ENCODE results near the gene RAB9B. TPM values are rescaled to one million over a fixed set of nuclear protein-coding genes. Genes with fewer than 3 reads are reported as not detected.

RAB9B gene
- polyA plus RNA-seq, 1 donor (not counting 4 experiments of a cell fraction or from before 2014, with no cell fraction given): 0.28 TPM

GRCh38 chrX:103782640-103783039, 49.4 kb downstream of the RAB9B start:
- H3K4me2 ChIP-seq (ENCODE audit: control insufficient read depth, extremely low read depth, insufficient read depth, low read depth, low read length): no peak overlapping the region
- H3K79me2 ChIP-seq (ENCODE audit: control insufficient read depth, insufficient read depth, low read length): no peaks in the 10 kb centered on the region
- TF ChIP-seq EZH2 (IDR thresholded peaks at IDR 0.05; ENCODE audit: low read length) (no peak), CTCF (optimal IDR thresholded peaks at IDR 0.05 in 1 of 3, IDR thresholded peaks at IDR 0.05 in 1 of 3, conservative IDR thresholded peaks at IDR 0.05 in 1 of 3; ENCODE audit: extremely low read depth in 1 of 3, insufficient read depth in 2 of 3, low read length in 3 of 3) (no peak)
- no peak overlapping the region for H2AFZ ChIP-seq (ENCODE audit: control insufficient read depth, low read length)
- no peak overlapping the region for H3K27ac ChIP-seq (ENCODE audit: control insufficient read depth, insufficient read depth, low read length)
- H4K20me1 ChIP-seq (ENCODE audit: control insufficient read depth, extremely low read depth, insufficient read depth, low read length): no peaks in the 10 kb centered on the region
- no peaks in the 10 kb centered on the region for H3K9me3 ChIP-seq (ENCODE audit: control insufficient read depth, low read depth, low read length)
- H3K36me3 ChIP-seq (ENCODE audit: control insufficient read depth in 2 of 2, extremely low read depth in 1 of 2, insufficient read depth in 2 of 2, low read length in 2 of 2): no peaks in the 10 kb centered on the region
- peaks cover 12% of the 10 kb centered on the region for H3K27me3 ChIP-seq (ENCODE audit: control insufficient read depth, extremely low read depth, insufficient read depth, low read length)
- no peaks in the 10 kb centered on the region for H3K4me1 ChIP-seq (ENCODE audit: control insufficient read depth, extremely low read depth, insufficient read depth, low read length)
- no peak for DNase-seq (ENCODE audit: low read depth, low spot score)
- H3K9ac ChIP-seq (ENCODE audit: control insufficient read depth, extremely low read depth, insufficient read depth, low read length): no peak overlapping the region
- H3K4me3 ChIP-seq (ENCODE audit: control insufficient read depth in 2 of 3, extremely low read depth in 1 of 3, insufficient read depth in 2 of 3, low read depth in 1 of 3, low read length in 3 of 3): no peak overlapping the region
- FAIRE-seq: no peak
- no peaks in the 10 kb centered on the region for H3K9me1 ChIP-seq (ENCODE audit: control insufficient read depth, extremely low read depth, insufficient read depth, low read length)
- dilution Hi-C loops (cut with MboI; ENCODE audit: extremely low pct_ligation_motif_present, low sequenced_read_pairs): no loop called here

DNA sequence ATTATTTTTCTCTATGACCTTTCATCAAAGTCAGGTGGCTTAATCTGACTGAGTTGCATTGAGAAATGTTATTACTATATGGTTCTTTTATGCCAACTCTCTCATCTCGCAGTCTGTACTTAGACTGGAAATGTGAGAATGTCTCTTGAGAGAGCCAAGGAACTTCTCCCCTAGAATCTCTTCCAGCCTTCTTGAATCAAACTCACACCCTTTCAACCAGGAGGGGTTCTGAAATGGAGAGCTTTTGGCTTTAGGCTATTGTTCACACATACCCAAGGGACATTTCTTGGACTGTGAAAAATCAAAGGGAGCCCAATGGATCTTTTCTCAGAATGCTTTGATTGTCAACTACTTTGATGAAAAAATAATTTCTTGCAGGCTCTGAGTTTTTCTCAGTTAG, 50.4 kb downstream of the RAB9B start:
- Histone ChIP-seq H2AFZ (ENCODE audit: control insufficient read depth, low read length) (no peak overlapping the region), H3K4me2 (ENCODE audit: control insufficient read depth, extremely low read depth, insufficient read depth, low read depth, low read length) (no peak overlapping the region), H3K4me3 (ENCODE audit: control insufficient read depth in 2 of 3, extremely low read depth in 1 of 3, insufficient read depth in 2 of 3, low read depth in 1 of 3, low read length in 3 of 3) (no peak overlapping the region), H3K27me3 (ENCODE audit: control insufficient read depth, extremely low read depth, insufficient read depth, low read length) (peaks cover 12% of the 10 kb centered on the region), H3K4me1 (ENCODE audit: control insufficient read depth, extremely low read depth, insufficient read depth, low read length) (no peaks in the 10 kb centered on the region), H3K79me2 (ENCODE audit: control insufficient read depth, insufficient read depth, low read length) (no peaks in the 10 kb centered on the region), H3K9ac (ENCODE audit: control insufficient read depth, extremely low read depth, insufficient read depth, low read length) (no peak overlapping the region), H4K20me1 (ENCODE audit: control insufficient read depth, extremely low read depth, insufficient read depth, low read length) (no peaks in the 10 kb centered on the region), H3K36me3 (ENCODE audit: control insufficient read depth in 2 of 2, extremely low read depth in 1 of 2, insufficient read depth in 2 of 2, low read length in 2 of 2) (no peaks in the 10 kb centered on the region), H3K9me1 (ENCODE audit: control insufficient read depth, extremely low read depth, insufficient read depth, low read length) (no peaks in the 10 kb centered on the region), H3K27ac (ENCODE audit: control insufficient read depth, insufficient read depth, low read length) (no peak overlapping the region), H3K9me3 (ENCODE audit: control insufficient read depth, low read depth, low read length) (no peaks in the 10 kb centered on the region)
- FAIRE-seq: no peak
- no peak for DNase-seq (ENCODE audit: low read depth, low spot score)
- dilution Hi-C loops (cut with MboI; ENCODE audit: extremely low pct_ligation_motif_present, low sequenced_read_pairs): no loop called here
- TF ChIP-seq CTCF (optimal IDR thresholded peaks at IDR 0.05 in 1 of 3, IDR thresholded peaks at IDR 0.05 in 1 of 3, conservative IDR thresholded peaks at IDR 0.05 in 1 of 3; ENCODE audit: extremely low read depth in 1 of 3, insufficient read depth in 2 of 3, low read length in 3 of 3) (no peak), EZH2 (IDR thresholded peaks at IDR 0.05; ENCODE audit: low read length) (no peak)
